ENCODE results near the gene CHD2.

- TF ChIP-seq NR1H2 (CRISPR knock-in tag; IDR thresholded peaks at IDR 0.05) (no peak), IRF2 (CRISPR knock-in tag; IDR thresholded peaks at IDR 0.05; ENCODE audit: borderline replicate concordance, low read depth) (no peak), IRF1 (CRISPR knock-in tag; IDR thresholded peaks at IDR 0.05) (no peak), ZNF396 (CRISPR knock-in tag; IDR thresholded peaks at IDR 0.05; ENCODE audit: borderline replicate concordance) (no peak), E2F5 (CRISPR knock-in tag; IDR thresholded peaks at IDR 0.05) (no peak), TP53 (CRISPR knock-in tag; IDR thresholded peaks at IDR 0.05) (no peak), TEAD4 (CRISPR knock-in tag; IDR thresholded peaks at IDR 0.05) (no peak), TEAD1 (CRISPR knock-in tag; IDR thresholded peaks at IDR 0.05) (no peak), STAT6 (CRISPR knock-in tag; conservative IDR thresholded peaks at IDR 0.05; ENCODE audit: low read depth) (no peak)
- TF ChIP-seq, protein P1, sequence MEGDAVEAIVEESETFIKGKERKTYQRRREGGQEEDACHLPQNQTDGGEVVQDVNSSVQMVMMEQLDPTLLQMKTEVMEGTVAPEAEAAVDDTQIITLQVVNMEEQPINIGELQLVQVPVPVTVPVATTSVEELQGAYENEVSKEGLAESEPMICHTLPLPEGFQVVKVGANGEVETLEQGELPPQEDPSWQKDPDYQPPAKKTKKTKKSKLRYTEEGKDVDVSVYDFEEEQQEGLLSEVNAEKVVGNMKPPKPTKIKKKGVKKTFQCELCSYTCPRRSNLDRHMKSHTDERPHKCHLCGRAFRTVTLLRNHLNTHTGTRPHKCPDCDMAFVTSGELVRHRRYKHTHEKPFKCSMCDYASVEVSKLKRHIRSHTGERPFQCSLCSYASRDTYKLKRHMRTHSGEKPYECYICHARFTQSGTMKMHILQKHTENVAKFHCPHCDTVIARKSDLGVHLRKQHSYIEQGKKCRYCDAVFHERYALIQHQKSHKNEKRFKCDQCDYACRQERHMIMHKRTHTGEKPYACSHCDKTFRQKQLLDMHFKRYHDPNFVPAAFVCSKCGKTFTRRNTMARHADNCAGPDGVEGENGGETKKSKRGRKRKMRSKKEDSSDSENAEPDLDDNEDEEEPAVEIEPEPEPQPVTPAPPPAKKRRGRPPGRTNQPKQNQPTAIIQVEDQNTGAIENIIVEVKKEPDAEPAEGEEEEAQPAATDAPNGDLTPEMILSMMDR (IDR thresholded peaks at IDR 0.05): no peak
- TF ChIP-seq, protein P2, sequence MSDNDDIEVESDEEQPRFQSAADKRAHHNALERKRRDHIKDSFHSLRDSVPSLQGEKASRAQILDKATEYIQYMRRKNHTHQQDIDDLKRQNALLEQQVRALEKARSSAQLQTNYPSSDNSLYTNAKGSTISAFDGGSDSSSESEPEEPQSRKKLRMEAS (CRISPR knock-in tag; IDR thresholded peaks at IDR 0.05): no peak
- TF ChIP-seq, protein P3, sequence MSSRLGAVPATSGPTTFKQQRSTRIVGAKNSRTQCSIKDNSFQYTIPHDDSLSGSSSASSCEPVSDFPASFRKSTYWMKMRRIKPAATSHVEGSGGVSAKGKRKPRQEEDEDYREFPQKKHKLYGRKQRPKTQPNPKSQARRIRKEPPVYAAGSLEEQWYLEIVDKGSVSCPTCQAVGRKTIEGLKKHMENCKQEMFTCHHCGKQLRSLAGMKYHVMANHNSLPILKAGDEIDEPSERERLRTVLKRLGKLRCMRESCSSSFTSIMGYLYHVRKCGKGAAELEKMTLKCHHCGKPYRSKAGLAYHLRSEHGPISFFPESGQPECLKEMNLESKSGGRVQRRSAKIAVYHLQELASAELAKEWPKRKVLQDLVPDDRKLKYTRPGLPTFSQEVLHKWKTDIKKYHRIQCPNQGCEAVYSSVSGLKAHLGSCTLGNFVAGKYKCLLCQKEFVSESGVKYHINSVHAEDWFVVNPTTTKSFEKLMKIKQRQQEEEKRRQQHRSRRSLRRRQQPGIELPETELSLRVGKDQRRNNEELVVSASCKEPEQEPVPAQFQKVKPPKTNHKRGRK (CRISPR knock-in tag; IDR thresholded peaks at IDR 0.05; ENCODE audit: borderline replicate concordance): no peak
- TF ChIP-seq, protein P4, sequence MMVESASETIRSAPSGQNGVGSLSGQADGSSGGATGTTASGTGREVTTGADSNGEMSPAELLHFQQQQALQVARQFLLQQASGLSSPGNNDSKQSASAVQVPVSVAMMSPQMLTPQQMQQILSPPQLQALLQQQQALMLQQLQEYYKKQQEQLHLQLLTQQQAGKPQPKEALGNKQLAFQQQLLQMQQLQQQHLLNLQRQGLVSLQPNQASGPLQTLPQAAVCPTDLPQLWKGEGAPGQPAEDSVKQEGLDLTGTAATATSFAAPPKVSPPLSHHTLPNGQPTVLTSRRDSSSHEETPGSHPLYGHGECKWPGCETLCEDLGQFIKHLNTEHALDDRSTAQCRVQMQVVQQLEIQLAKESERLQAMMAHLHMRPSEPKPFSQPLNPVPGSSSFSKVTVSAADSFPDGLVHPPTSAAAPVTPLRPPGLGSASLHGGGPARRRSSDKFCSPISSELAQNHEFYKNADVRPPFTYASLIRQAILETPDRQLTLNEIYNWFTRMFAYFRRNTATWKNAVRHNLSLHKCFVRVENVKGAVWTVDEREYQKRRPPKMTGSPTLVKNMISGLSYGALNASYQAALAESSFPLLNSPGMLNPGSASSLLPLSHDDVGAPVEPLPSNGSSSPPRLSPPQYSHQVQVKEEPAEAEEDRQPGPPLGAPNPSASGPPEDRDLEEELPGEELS (CRISPR knock-in tag; IDR thresholded peaks at IDR 0.05): no peak
These were observed 1.9 kb downstream of the CHD2 start for GRCh38 chr15:92901995-92902394.

Measured in WTC11 (cell line).